H1 (cell line): ENCODE data around the gene MRAP2. TPM values are rescaled to one million over a fixed set of nuclear protein-coding genes. Genes with fewer than 3 reads are reported as not detected.

Experiments
- CTCF ChIA-PET: fragments of 300-600 bp; sonication (Branson Sonifier 250); formaldehyde crosslinking; loops from one replicate; lab custom pipeline; 2021; ENCODE audit not compliant: partially characterized antibody; lab: Charles Lee
- POLR2A ChIA-PET: fragments of 300-600 bp; sonication (Branson Sonifier 250); formaldehyde crosslinking; loops from one replicate; lab custom pipeline; 2021; ENCODE audit warnings: inconsistent platforms; ENCODE audit not compliant: partially characterized antibody; lab: Charles Lee
- DNase-seq, 2 experiments: peaks; one replicate each; pipeline versions ENCODE4 v3.0.0 to v3.0.0-alpha.2; 2010 to 2022; ENCODE audit warnings: low spot score in 2 of 2, low read depth in 1 of 2, mixed read lengths in 1 of 2
- FAIRE-seq: peaks from 2 replicates; lab custom pipeline; 2011; peaks lifted over from hg19 to GRCh38; lab: Jason Lieb, UNC
- H2AFZ ChIP-seq: 2 replicates; pipeline ENCODE4 v1.8.1; 2012; ENCODE audit warnings: low read length, inconsistent platforms
- H2AK5ac ChIP-seq: 2 replicates; pipeline ENCODE4 v1.6.1; 2013; ENCODE audit warnings: low read depth, low read length
- H2BK120ac ChIP-seq: replicated peaks from 2 replicates; pipeline ENCODE3; 2013; ENCODE audit warnings: low read depth, low read length, inconsistent platforms
- H2BK12ac ChIP-seq: 2 replicates; pipeline ENCODE4 v1.6.1; 2013; ENCODE audit warnings: low read depth, low read length
- H2BK15ac ChIP-seq: 2 replicates; pipeline ENCODE4 v1.6.1; 2013; ENCODE audit warnings: low read length
- H2BK20ac ChIP-seq: 2 replicates; pipeline ENCODE4 v1.6.1; 2013; ENCODE audit warnings: low read length
- H2BK5ac ChIP-seq: 2 replicates; pipeline ENCODE4 v1.6.1; 2013; ENCODE audit warnings: low read depth, low read length
- H3K14ac ChIP-seq: 2 replicates; pipeline ENCODE4 v1.6.1; 2013; ENCODE audit warnings: inconsistent platforms; ENCODE audit not compliant: insufficient read length
- H3K18ac ChIP-seq: 2 replicates; pipeline ENCODE4 v1.6.1; 2013; ENCODE audit warnings: low read length; ENCODE audit errors: extremely low read depth
- H3K23ac ChIP-seq: 2 replicates; pipeline ENCODE4 v1.6.1; 2013; ENCODE audit warnings: inconsistent platforms; ENCODE audit not compliant: insufficient read length
- H3K23me2 ChIP-seq: 2 replicates; pipeline ENCODE4 v1.6.1; 2013; ENCODE audit warnings: low read depth, low read length
- H3K27ac ChIP-seq: 2 replicates; pipeline ENCODE4 v1.6.1; 2011; ENCODE audit warnings: low read depth, low read length, inconsistent platforms
- H3K27me3 ChIP-seq, 4 experiments: replicated peaks in 1 of 4; 1 replicate in 1 of 4; 2 replicates in 3 of 4; pipeline versions ENCODE4 v1.6.1 to v1.8.1; 2011 to 2013; ENCODE audit warnings: low read length in 3 of 4, mild to moderate bottlenecking in 3 of 4, inconsistent platforms in 2 of 4, mixed read lengths in 2 of 4, moderate library complexity in 1 of 4; ENCODE audit not compliant: control insufficient read depth in 3 of 4, insufficient read depth in 3 of 4; ENCODE audit errors: extremely low read depth in 1 of 4
- H3K36me3 ChIP-seq, 4 experiments: 2 replicates each; pipeline versions ENCODE4 v1.6.1 to v1.8.1; 2011 to 2013; ENCODE audit warnings: mild to moderate bottlenecking in 4 of 4, low read length in 3 of 4, moderate library complexity in 2 of 4, control low read depth in 1 of 4, inconsistent platforms in 1 of 4; ENCODE audit not compliant: insufficient read depth in 4 of 4, control insufficient read depth in 2 of 4
- H3K4ac ChIP-seq: replicated peaks from 2 replicates; pipeline ENCODE3; 2013; ENCODE audit warnings: low read length, low read depth, mixed read lengths, inconsistent platforms; ENCODE audit not compliant: insufficient read length
- H3K4me1 ChIP-seq, 4 experiments: replicated peaks in 1 of 4; 1 replicate in 1 of 4; 2 replicates in 3 of 4; pipeline versions ENCODE4 v1.6.1 to v1.8.1; 2011 to 2013; ENCODE audit warnings: low read length in 3 of 4, inconsistent platforms in 2 of 4, mixed read lengths in 1 of 4; ENCODE audit not compliant: insufficient read depth in 4 of 4, control insufficient read depth in 3 of 4
- H3K4me2 ChIP-seq, 2 experiments: 2 replicates each; pipeline versions ENCODE4 v1.6.1 to v1.8.1; 2011 to 2013; ENCODE audit warnings: low read depth in 2 of 2, low read length in 2 of 2, control low read depth in 1 of 2, inconsistent platforms in 1 of 2, mild to moderate bottlenecking in 1 of 2; ENCODE audit not compliant: insufficient read depth in 1 of 2
- H3K4me3 ChIP-seq, 4 experiments: fragments of 200-600, 300-600 bp in 1 of 4; sonication (generic), shearing (Covaris generic), sonication (Bioruptor Twin) in 1 of 4; 2 replicates each; pipeline versions ENCODE4 v1.5.1 to v1.8.1; 2011 to 2016; ENCODE audit warnings: low read length in 4 of 4, low read depth in 3 of 4, control low read depth in 2 of 4, inconsistent platforms in 2 of 4, mild to moderate bottlenecking in 2 of 4, mixed read lengths in 1 of 4, moderate library complexity in 1 of 4; ENCODE audit not compliant: insufficient read depth in 2 of 4; ENCODE audit errors: extremely low read depth in 1 of 4
- H3K56ac ChIP-seq: replicated peaks from 2 replicates; pipeline ENCODE3; 2013; ENCODE audit warnings: low read depth, mild to moderate bottlenecking, mixed read lengths, low read length, inconsistent platforms; ENCODE audit not compliant: insufficient read length
- H3K79me1 ChIP-seq: 2 replicates; pipeline ENCODE4 v1.6.1; 2013; ENCODE audit warnings: low read depth, low read length, control low read depth
- H3K79me2 ChIP-seq, 2 experiments: 2 replicates each; pipeline versions ENCODE4 v1.6.1 to v1.8.1; 2012 to 2013; ENCODE audit warnings: low read length in 2 of 2, mild to moderate bottlenecking in 2 of 2, inconsistent platforms in 1 of 2; ENCODE audit not compliant: insufficient read depth in 2 of 2, control insufficient read depth in 1 of 2
- H3K9ac ChIP-seq, 4 experiments: replicated peaks in 1 of 4; 1 replicate in 1 of 4; 2 replicates in 3 of 4; pipeline versions ENCODE4 v1.6.1 to v1.8.1; 2011 to 2013; ENCODE audit warnings: low read depth in 3 of 4, low read length in 3 of 4, control low read depth in 2 of 4, mild to moderate bottlenecking in 2 of 4, moderate library complexity in 2 of 4, inconsistent platforms in 1 of 4; ENCODE audit errors: extremely low read depth in 1 of 4
- H3K9me3 ChIP-seq, 2 experiments: 2 replicates each; pipeline versions ENCODE4 v1.6.1 to v1.8.1; 2012 to 2013; ENCODE audit warnings: mild to moderate bottlenecking in 2 of 2, moderate library complexity in 2 of 2, control low read depth in 1 of 2, inconsistent platforms in 1 of 2, low read depth in 1 of 2, low read length in 1 of 2, mixed read lengths in 1 of 2; ENCODE audit not compliant: insufficient read depth in 2 of 2
- H4K20me1 ChIP-seq, 2 experiments: replicated peaks in 1 of 2; 2 replicates each; pipeline versions ENCODE3 to v1.8.1; 2011 to 2013; ENCODE audit warnings: inconsistent platforms in 2 of 2, low read length in 2 of 2, mild to moderate bottlenecking in 1 of 2; ENCODE audit not compliant: insufficient read depth in 2 of 2, control insufficient read depth in 1 of 2
- H4K5ac ChIP-seq: 2 replicates; pipeline ENCODE4 v1.6.1; 2013; ENCODE audit warnings: low read length, low read depth, mixed read lengths, inconsistent platforms; ENCODE audit not compliant: insufficient read length
- H4K8ac ChIP-seq: 2 replicates; pipeline ENCODE4 v1.8.0; 2013; ENCODE audit warnings: mild to moderate bottlenecking, moderate library complexity, low read length, inconsistent platforms; ENCODE audit not compliant: insufficient read depth; ENCODE audit errors: extremely low read depth
- H4K91ac ChIP-seq: replicated peaks from 2 replicates; pipeline ENCODE3; 2013; ENCODE audit warnings: low read length, mixed read lengths, inconsistent platforms; ENCODE audit not compliant: insufficient read length
- BACH1 ChIP-seq: IDR thresholded peaks from 2 replicates; pipeline ENCODE4 v1.6.1; 2012; ENCODE audit warnings: low read length, improper control_type of control experiment
- BCL11A ChIP-seq, 2 experiments: IDR thresholded peaks; one replicate each; pipeline ENCODE4 v1.6.1; 2011; ENCODE audit warnings: low read depth in 2 of 2, low read length in 2 of 2, mild to moderate bottlenecking in 2 of 2
- CBX8 ChIP-seq: fragments of 300-800, 300-1000 bp; sonication (generic); IDR thresholded peaks from 2 replicates; pipeline ENCODE4 v1.7.1; 2016; ENCODE audit warnings: low read depth, low read length, borderline replicate concordance
- CHD1 ChIP-seq: IDR thresholded peaks from 2 replicates; pipeline ENCODE4 v1.6.1; 2012; ENCODE audit warnings: low read depth, low read length, improper control_type of control experiment
- GABPA ChIP-seq: IDR thresholded peaks from 2 replicates; pipeline ENCODE4 v1.6.1; 2011; ENCODE audit warnings: mild to moderate bottlenecking, low read length, moderate library complexity, borderline replicate concordance; ENCODE audit not compliant: insufficient read depth
- KDM5A ChIP-seq: fragments of 200-600 bp; IDR thresholded peaks from 2 replicates; pipeline ENCODE4 v1.7.1; 2012; ENCODE audit warnings: mild to moderate bottlenecking, low read length, inconsistent platforms, mixed read lengths
- MAFK ChIP-seq: IDR thresholded peaks from 2 replicates; pipeline ENCODE4 v1.6.1; 2012; ENCODE audit warnings: low read depth, mild to moderate bottlenecking, improper control_type of control experiment, low read length
- NRF1 ChIP-seq: IDR thresholded peaks from 2 replicates; pipeline ENCODE4 v1.6.1; 2011; ENCODE audit warnings: mild to moderate bottlenecking, low read depth, low read length, improper control_type of control experiment
- SAP30 ChIP-seq: fragments of 300-600 bp; sonication (generic); IDR thresholded peaks from 2 replicates; pipeline ENCODE4 v1.7.1; 2012; ENCODE audit warnings: low read length, moderate library complexity, mild to moderate bottlenecking, inconsistent platforms; ENCODE audit not compliant: insufficient read depth, insufficient replicate concordance
- SIRT6 ChIP-seq: IDR thresholded peaks from one replicate; pipeline ENCODE4 v1.7.1; 2012; ENCODE audit warnings: low read length, inconsistent platforms
- TAF1 ChIP-seq: IDR thresholded peaks from 2 replicates; pipeline ENCODE4 v1.6.1; 2011; ENCODE audit warnings: mild to moderate bottlenecking, low read depth, low read length
- TCF12 ChIP-seq: IDR thresholded peaks from 2 replicates; pipeline ENCODE4 v1.6.1; 2011; ENCODE audit warnings: low read depth, mild to moderate bottlenecking, low read length
- polyA plus RNA-seq, 7 experiments: library from polyadenylated mRNA; depleted of rRNA in 3 of 7; stranded (reverse) in 5 of 7; unstranded in 2 of 7; fragments of >200 nt in 5 of 7; fragments of 200-250 nt in 2 of 7; gene quantifications; 1 replicate in 5 of 7; 2 replicates in 1 of 7; 4 replicates in 1 of 7; pipeline versions ENCODE4 v1.2.1 to v1.2.3, GENCODE V29; 2011 to 2013; ENCODE audit warnings: missing spikeins in 2 of 7, mixed read lengths in 2 of 7
- total RNA-seq: library from RNA; stranded (reverse); fragmentation: NEBNext Ultra II Directional; extraction: Animal tissue kit (Norgen Biotek cat#: 25700); gene quantifications from 2 replicates; pipeline ENCODE4 v1.2.1, GENCODE V29; 2021

Gene MRAP2
- total and polyA plus RNA-seq, 2 of the 8 experiments (the other 6 are each of a cell fraction or from before 2014, with no cell fraction given) = 5.0 to 11.0 TPM

DNA sequence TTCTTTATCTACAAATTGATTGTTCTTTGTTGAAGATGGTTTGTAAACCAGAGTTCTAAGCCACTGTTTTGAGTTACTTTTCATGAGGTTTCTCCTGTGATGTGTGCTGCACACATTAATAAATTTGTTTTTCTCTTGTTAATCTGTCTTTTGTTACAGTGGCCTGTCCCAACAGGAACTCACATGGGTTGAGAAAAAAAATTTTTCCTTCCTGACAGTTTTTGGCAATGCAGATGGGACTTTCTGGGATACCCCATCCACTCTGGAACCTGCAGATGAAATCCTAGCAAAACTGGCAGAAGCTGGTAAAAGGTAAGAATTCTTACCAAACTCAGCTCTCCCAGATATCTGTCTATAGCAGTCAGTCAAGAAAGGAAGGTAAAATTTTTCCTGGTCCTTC, 105.7 kb downstream of the MRAP2 start:
- no peak overlapping the region for H3K4me3 ChIP-seq
- no peak overlapping the region for H4K5ac ChIP-seq

More for the DNA sequence above, 105.7 kb downstream of the MRAP2 start:
- Histone ChIP-seq H3K27ac (no peak overlapping the region), H3K23ac (no peak overlapping the region), H3K9me3 (peaks cover 0 to 2% of the 10 kb centered on the region in 2 experiments; a peak in 2 of 4 replicates), H2AK5ac (no peak overlapping the region), H3K36me3 (peaks cover 0 to 5% (median 3%) of the 10 kb centered on the region in 4 experiments; a peak in 3 of 8 replicates), H2BK15ac (no peak overlapping the region), H3K23me2 (no peaks in the 10 kb centered on the region), H3K18ac (no peak overlapping the region), H3K4me1 (peaks cover 0 to 2% (median 0%) of the 10 kb centered on the region in 4 experiments; a peak in 1 of 7 replicates), H3K9ac (no peak overlapping the region), H3K79me1 (no peaks in the 10 kb centered on the region), H3K27me3 (no peaks in the 10 kb centered on the region), H2AFZ (no peak overlapping the region), H4K20me1 (no peaks in the 10 kb centered on the region), H3K79me2 (no peaks in the 10 kb centered on the region), H2BK20ac (no peak overlapping the region), H3K14ac (no peak overlapping the region), H3K4me2 (no peak overlapping the region), H3K4ac (no peak overlapping the region), H4K8ac (no peak overlapping the region), H4K91ac (no peak overlapping the region), H2BK120ac (no peak overlapping the region), H2BK5ac (no peak overlapping the region), H2BK12ac (no peak overlapping the region), H3K56ac (no peak overlapping the region)
- TF ChIP-seq CHD1 = no peak
- TF ChIP-seq TAF1 = no peak
- no peak for TF ChIP-seq CBX8
- TF ChIP-seq GABPA = no peak
- no peak for TF ChIP-seq SIRT6
- no peak for TF ChIP-seq NRF1
- no peak for TF ChIP-seq TCF12
- no peak for TF ChIP-seq BACH1
- TF ChIP-seq KDM5A = no peak
- TF ChIP-seq MAFK = no peak
- no peak for TF ChIP-seq SAP30
- TF ChIP-seq BCL11A (IDR thresholded peaks at IDR 0.05; ENCODE audit: low read depth in 2 of 2, low read length in 2 of 2) = no peak
- ChIA-PET CTCF (no interaction called here), POLR2A (interaction anchor here (1.2 kb wide), 1 partner anchor 52 kb away, joined by 3 read pairs; no protein-coding TSS in a partner anchor)
- no peak for FAIRE-seq
- DNase-seq = no peak
